HG02571 (cell line): ENCODE measurements around the gene DNAH11.

Source experiments
- ATAC-seq: cut with Tn5 transposase; IDR thresholded peaks from one replicate; pipeline ENCODE4 v1.9.1; 2021; ENCODE audit warnings: mild to moderate bottlenecking, moderate library complexity; ENCODE audit not compliant: unreplicated experiment

DNAH11 gene

DNA sequence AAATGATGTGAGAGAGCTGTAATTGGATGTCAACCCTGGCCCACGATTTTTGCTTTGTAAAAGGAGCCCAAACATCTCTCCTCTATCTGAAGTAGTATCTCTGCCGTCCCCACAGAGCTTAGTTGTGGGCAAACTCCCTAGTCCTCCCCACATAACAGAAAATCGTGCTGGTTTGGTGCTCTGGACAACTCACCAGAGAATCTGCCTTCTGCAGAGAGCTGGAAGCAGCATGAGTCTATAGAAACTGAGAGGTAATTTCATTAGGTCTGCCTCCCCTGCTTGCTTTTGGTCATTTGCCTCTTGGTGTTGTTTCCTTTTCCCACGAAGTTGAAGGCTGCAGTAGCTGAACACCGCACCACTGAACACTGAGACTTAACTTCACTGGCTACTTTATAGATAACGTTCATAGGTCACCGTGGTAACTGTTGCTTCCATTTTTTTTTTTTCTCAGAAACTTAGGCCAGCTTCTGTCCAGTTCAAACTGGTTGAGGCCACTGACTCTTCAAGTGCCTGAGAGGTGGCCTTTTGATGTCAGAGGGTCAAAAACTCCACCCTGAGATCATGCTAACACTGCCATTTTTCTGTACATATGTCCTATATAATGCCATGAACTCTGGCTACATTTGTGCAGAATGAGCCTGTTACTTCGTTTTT is 406.2 kb downstream of the DNAH11 start:
- no peak for ATAC-seq
